Left ventricle myocardium superior (tissue), 1 donor: Measurements from ENCODE around the gene PRSS57. TPM values are rescaled to one million over a fixed set of nuclear protein-coding genes. Genes with fewer than 3 reads are reported as not detected.
A peak's percentile ranks its signal among the peaks of the same experiment; 100 is the strongest.
"Not testable (repeated sequence)": the region's sequence is repeated elsewhere in the genome, so short reads cannot be mapped to it uniquely, and the experiment has no call there.

Experiments used
- ATAC-seq: fragments of 200-7000 bp; cut with Tn5 transposase; one replicate; pipeline ENCODE4 v1.9.1; 2020; ENCODE audit warnings: mild to moderate bottlenecking, moderate library complexity
- DNase-seq: peaks from one replicate; pipeline ENCODE4 v3.0.0-alpha.2; 2020
- intact Hi-C: fragments of 100-400 bp; cut with micrococcal nuclease; formaldehyde crosslinking; loops from one replicate; pipeline ENCODE4 v1.11.0; 2022
- total RNA-seq: library from RNA; stranded (reverse); fragmentation: NEBNext Ultra II Directional; extraction: Animal tissue kit (Norgen Biotek cat#: 25700); gene quantifications from one replicate; pipeline ENCODE4 v1.2.1, GENCODE V29; 2021
- donor health status: DM: no; HTN: yes; CAD: no; lungs with severe emphysema.

PRSS57 gene
- total RNA-seq, 1 donor from 2014 or later, result not detected

GRCh38 chr19:703651-704446 lies 8.6 kb upstream of the PRSS57 start:
- ATAC-seq (peak; percentile 79), DNase-seq (peak; percentile 89)
- intact Hi-C loops, result no loop called here

- intact Hi-C loops, result no loop called here
- DNase-seq, result no peak
- no peak for ATAC-seq
Measured at GRCh38 chr19:703329-703650, 8.0 kb upstream of the PRSS57 start.

GRCh38 chr19:702847-703246 lies 7.6 kb upstream of the PRSS57 start:
- ATAC-seq, intact Hi-C loops, DNase-seq: not testable (repeated sequence)

- intact Hi-C loops, ATAC-seq, DNase-seq: not testable (repeated sequence)
Measured at GRCh38 chr19:699885-700284, 4.6 kb upstream of the PRSS57 start.

GRCh38 chr19:698529-698928 lies 3.3 kb upstream of the PRSS57 start:
- ATAC-seq, intact Hi-C loops, DNase-seq: not testable (repeated sequence)

GRCh38 chr19:694481-695351 lies 536 bp downstream of the PRSS57 start:
- DNase-seq (no peak), ATAC-seq (no peak)
- intact Hi-C loops, result no loop called here

- peak; percentile 66 for ATAC-seq
- DNase-seq, result peak; percentile 76
- intact Hi-C loops, result no loop called here
Measured at GRCh38 chr19:690203-690602, 5.0 kb downstream of the PRSS57 start.

- DNase-seq (no peak), ATAC-seq (no peak)
- intact Hi-C loops, result no loop called here
Measured at GRCh38 chr19:688992-689391, 6.3 kb downstream of the PRSS57 start.

- no peak for DNase-seq
- ATAC-seq, result no peak
- intact Hi-C loops, result no loop called here
Measured at GRCh38 chr19:688214-688613, 7.0 kb downstream of the PRSS57 start.

- DNase-seq, result no peak
- no peak for ATAC-seq
- intact Hi-C loops, result no loop called here
Measured at GRCh38 chr19:687569-688166, 7.6 kb downstream of the PRSS57 start.

GRCh38 chr19:686589-687297 lies 8.5 kb downstream of the PRSS57 start:
- no peak for ATAC-seq
- intact Hi-C loops, result no loop called here
- no peak for DNase-seq

- no peak for ATAC-seq
- intact Hi-C loops, result no loop called here
- no peak for DNase-seq
Measured at GRCh38 chr19:685454-685931, 9.8 kb downstream of the PRSS57 start.

GRCh38 chr19:682678-683320 lies 12.5 kb downstream of the PRSS57 start:
- DNase-seq, result no peak
- ATAC-seq, result no peak
- intact Hi-C loops, result no loop called here

- ATAC-seq, result no peak
- DNase-seq, result peak; percentile 91
- intact Hi-C loops, result no loop called here
Measured at GRCh38 chr19:681029-682019, 13.9 kb downstream of the PRSS57 start.

GRCh38 chr19:680287-681028 lies 14.8 kb downstream of the PRSS57 start:
- intact Hi-C loops, result no loop called here
- peak; percentile 100 for DNase-seq
- peak; percentile 82 for ATAC-seq

- ATAC-seq, result peak; percentile 17
- intact Hi-C loops, result no loop called here
Measured at GRCh38 chr19:679418-680286, 15.6 kb downstream of the PRSS57 start.

More at GRCh38 chr19:679418-680286, 15.6 kb downstream of the PRSS57 start:
- peak; percentile 82 for DNase-seq
